ENCODE data around the gene FAM131C.

Gene FAM131C

GRCh38 chr1:16117936-16118335, 44.5 kb upstream of the FAM131C start:
- no peaks in the 10 kb centered on the region for H3K27me3 ChIP-seq (ENCODE audit: control insufficient read depth in 3 of 3, insufficient read depth in 3 of 3, low read depth in 1 of 3, low read length in 3 of 3)
- H4K91ac ChIP-seq (ENCODE audit: low read depth, low read length, poor library complexity): no peak overlapping the region
- no peak overlapping the region for H3K23ac ChIP-seq (ENCODE audit: low read depth, low read length, poor library complexity)
- no peaks in the 10 kb centered on the region for H3K9me3 ChIP-seq (replicated peaks in 1 of 2; ENCODE audit: control insufficient read depth in 2 of 2, insufficient read depth in 1 of 2, low read depth in 1 of 2, low read length in 2 of 2)
- H2BK5ac ChIP-seq (ENCODE audit: low read length): peak overlapping the region; percentile 79
- WGBS, 2 donors (ENCODE audit: extremely low coverage in 2 of 2, insufficient read length in 2 of 2, insufficient replicate concordance in 1 of 2): no CpG with 5 or more reads among the region's 8 CpGs
- no peak overlapping the region for H3K14ac ChIP-seq (ENCODE audit: low read length)
- H3K4me1 ChIP-seq (ENCODE audit: control insufficient read depth in 2 of 2, insufficient read depth in 1 of 2, low read depth in 1 of 2, low read length in 2 of 2): peaks cover 42 to 44% of the 10 kb centered on the region in 2 donors
- peak overlapping the region; percentile 2 for H3K4ac ChIP-seq (ENCODE audit: low read length)
- peak overlapping the region; percentile 5 for H3K18ac ChIP-seq (ENCODE audit: low read length)
- H2AK5ac ChIP-seq (ENCODE audit: low read depth, low read length): peak overlapping the region; percentile 65
- H2BK12ac ChIP-seq (ENCODE audit: low read length): no peak overlapping the region
- H3K36me3 ChIP-seq (replicated peaks in 1 of 2; ENCODE audit: control insufficient read depth in 2 of 2, insufficient read depth in 2 of 2, low read length in 2 of 2): peaks cover 2 to 4% of the 10 kb centered on the region in 2 donors
- H2AFZ ChIP-seq (ENCODE audit: low read length): no peak overlapping the region
- H3K27ac ChIP-seq (replicated peaks; ENCODE audit: low read length): no peak overlapping the region
- H2BK120ac ChIP-seq (ENCODE audit: low read depth, low read length): no peak overlapping the region
- DNase-seq (ENCODE audit: low spot score): no peak
- no peak overlapping the region for H3K4me3 ChIP-seq (ENCODE audit: low read length in 2 of 2)
- no peak overlapping the region for H3K4me2 ChIP-seq (ENCODE audit: insufficient read depth, low read length, poor library complexity, severe bottlenecking)
- no peak overlapping the region for H2BK15ac ChIP-seq (ENCODE audit: low read length)
- no peak overlapping the region for H3K9ac ChIP-seq (ENCODE audit: low read depth, low read length, poor library complexity)
- H4K8ac ChIP-seq (ENCODE audit: low read depth, low read length): no peak overlapping the region
- no peaks in the 10 kb centered on the region for H3K79me1 ChIP-seq (ENCODE audit: low read depth, low read length)

DNA sequence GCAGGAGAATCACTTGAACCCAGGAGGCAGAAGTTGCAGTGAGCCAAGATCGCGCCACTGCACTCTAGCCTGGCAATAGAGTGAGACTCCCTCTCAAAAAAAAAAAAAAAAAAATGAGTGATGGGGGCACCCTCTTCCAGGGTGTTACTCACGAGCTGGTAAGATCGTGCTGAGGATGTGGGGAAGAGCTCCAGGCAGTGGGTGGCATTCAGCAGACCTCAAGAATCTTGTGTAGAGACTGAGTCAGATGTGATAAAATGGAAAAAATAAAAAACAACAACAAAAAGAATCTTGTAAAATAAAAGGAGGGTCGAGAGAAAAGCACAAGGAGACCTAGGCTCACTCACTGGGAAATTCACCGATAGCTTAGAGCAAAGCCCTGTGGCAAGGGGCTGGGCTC, 43.9 kb upstream of the FAM131C start:
- H2BK120ac ChIP-seq (ENCODE audit: low read depth, low read length): no peak overlapping the region
- H3K4me1 ChIP-seq (ENCODE audit: control insufficient read depth in 2 of 2, insufficient read depth in 1 of 2, low read depth in 1 of 2, low read length in 2 of 2): peaks cover 47 to 48% of the 10 kb centered on the region in 2 donors
- H2AK5ac ChIP-seq (ENCODE audit: low read depth, low read length): no peak overlapping the region
- no peaks in the 10 kb centered on the region for H3K27me3 ChIP-seq (ENCODE audit: control insufficient read depth in 3 of 3, insufficient read depth in 3 of 3, low read depth in 1 of 3, low read length in 3 of 3)
- H3K79me1 ChIP-seq (ENCODE audit: low read depth, low read length): no peaks in the 10 kb centered on the region
- DNase-seq (ENCODE audit: low spot score): no peak
- no peak overlapping the region for H4K8ac ChIP-seq (ENCODE audit: low read depth, low read length)
- H3K9ac ChIP-seq (ENCODE audit: low read depth, low read length, poor library complexity): no peak overlapping the region
- H3K9me3 ChIP-seq (replicated peaks in 1 of 2; ENCODE audit: control insufficient read depth in 2 of 2, insufficient read depth in 1 of 2, low read depth in 1 of 2, low read length in 2 of 2): no peaks in the 10 kb centered on the region
- no peak overlapping the region for H3K4me2 ChIP-seq (ENCODE audit: insufficient read depth, low read length, poor library complexity, severe bottlenecking)
- no peak overlapping the region for H3K14ac ChIP-seq (ENCODE audit: low read length)
- no peak overlapping the region for H3K4ac ChIP-seq (ENCODE audit: low read length)
- no peak overlapping the region for H2AFZ ChIP-seq (ENCODE audit: low read length)
- no peak overlapping the region for H3K23ac ChIP-seq (ENCODE audit: low read depth, low read length, poor library complexity)
- no peak overlapping the region for H2BK12ac ChIP-seq (ENCODE audit: low read length)
- no peak overlapping the region for H3K4me3 ChIP-seq (ENCODE audit: low read length in 2 of 2)
- no peak overlapping the region for H4K91ac ChIP-seq (ENCODE audit: low read depth, low read length, poor library complexity)
- peak overlapping the region; percentile 5 for H3K18ac ChIP-seq (ENCODE audit: low read length)
- no peak overlapping the region for H3K27ac ChIP-seq (replicated peaks; ENCODE audit: low read length)
- no peak overlapping the region for H2BK15ac ChIP-seq (ENCODE audit: low read length)
- peaks cover 0 to 1% of the 10 kb centered on the region in 2 donors for H3K36me3 ChIP-seq (replicated peaks in 1 of 2; ENCODE audit: control insufficient read depth in 2 of 2, insufficient read depth in 2 of 2, low read length in 2 of 2)
- H2BK5ac ChIP-seq (ENCODE audit: low read length): peak overlapping the region; percentile 79
- no CpG with 5 or more reads among the region's 6 CpGs for WGBS, 2 donors (ENCODE audit: extremely low coverage in 2 of 2, insufficient read length in 2 of 2, insufficient replicate concordance in 1 of 2)

DNA sequence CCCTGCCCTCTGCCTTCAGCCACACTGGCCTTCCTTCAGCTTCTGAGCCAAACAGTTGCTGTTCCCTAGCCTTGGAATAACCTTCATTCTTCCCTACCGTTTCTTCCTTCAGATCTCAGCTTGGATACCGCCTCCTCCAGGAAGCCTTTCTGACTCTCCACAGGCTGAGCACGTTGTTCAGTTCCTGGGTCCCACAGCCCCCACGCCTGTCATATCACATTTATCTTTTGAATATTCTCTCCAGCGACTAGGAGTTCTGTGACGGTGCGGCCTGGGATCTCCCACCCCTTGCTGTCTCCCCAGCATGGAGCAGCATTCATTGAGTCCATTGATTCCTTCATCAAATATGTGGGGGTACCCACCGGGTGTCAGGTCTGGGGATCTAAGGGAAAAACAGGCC, 43.2 kb upstream of the FAM131C start:
- Histone ChIP-seq H2BK12ac (ENCODE audit: low read length) (no peak overlapping the region), H3K18ac (ENCODE audit: low read length) (peak overlapping the region; percentile 93), H3K4ac (ENCODE audit: low read length) (peak overlapping the region; percentile 68), H3K23ac (ENCODE audit: low read depth, low read length, poor library complexity) (no peak overlapping the region), H3K27me3 (ENCODE audit: control insufficient read depth in 3 of 3, insufficient read depth in 3 of 3, low read depth in 1 of 3, low read length in 3 of 3) (no peaks in the 10 kb centered on the region), H2BK15ac (ENCODE audit: low read length) (no peak overlapping the region), H3K79me1 (ENCODE audit: low read depth, low read length) (no peaks in the 10 kb centered on the region), H3K9me3 (replicated peaks in 1 of 2; ENCODE audit: control insufficient read depth in 2 of 2, insufficient read depth in 1 of 2, low read depth in 1 of 2, low read length in 2 of 2) (no peaks in the 10 kb centered on the region), H2AFZ (ENCODE audit: low read length) (peak overlapping the region; percentile 63), H4K91ac (ENCODE audit: low read depth, low read length, poor library complexity) (peak overlapping the region; percentile 13), H3K27ac (replicated peaks; ENCODE audit: low read length) (peak overlapping the region; percentile 48), H3K14ac (ENCODE audit: low read length) (peak overlapping the region; percentile 76), H3K36me3 (replicated peaks in 1 of 2; ENCODE audit: control insufficient read depth in 2 of 2, insufficient read depth in 2 of 2, low read length in 2 of 2) (no peaks in the 10 kb centered on the region), H4K8ac (ENCODE audit: low read depth, low read length) (no peak overlapping the region), H3K4me1 (ENCODE audit: control insufficient read depth in 2 of 2, insufficient read depth in 1 of 2, low read depth in 1 of 2, low read length in 2 of 2) (peaks cover 51 to 54% of the 10 kb centered on the region in 2 donors), H2BK120ac (ENCODE audit: low read depth, low read length) (peak overlapping the region; percentile 10), H2AK5ac (ENCODE audit: low read depth, low read length) (peak overlapping the region; percentile 1), H2BK5ac (ENCODE audit: low read length) (no peak overlapping the region), H3K4me2 (ENCODE audit: insufficient read depth, low read length, poor library complexity, severe bottlenecking) (peak overlapping the region; percentile 41), H3K4me3 (ENCODE audit: low read length in 2 of 2) (no peak overlapping the region), H3K9ac (ENCODE audit: low read depth, low read length, poor library complexity) (no peak overlapping the region)
- WGBS, 2 donors (ENCODE audit: extremely low coverage in 2 of 2, insufficient read length in 2 of 2, insufficient replicate concordance in 1 of 2): no CpG with 5 or more reads among the region's 8 CpGs
- no peak for DNase-seq (ENCODE audit: low spot score)

GRCh38 chr1:16116002-16116401, 42.6 kb upstream of the FAM131C start:
- Histone ChIP-seq H3K9ac (ENCODE audit: low read depth, low read length, poor library complexity) (no peak overlapping the region), H2AK5ac (ENCODE audit: low read depth, low read length) (no peak overlapping the region), H2BK5ac (ENCODE audit: low read length) (no peak overlapping the region), H3K4ac (ENCODE audit: low read length) (no peak overlapping the region), H2BK12ac (ENCODE audit: low read length) (no peak overlapping the region), H2BK120ac (ENCODE audit: low read depth, low read length) (no peak overlapping the region), H3K4me2 (ENCODE audit: insufficient read depth, low read length, poor library complexity, severe bottlenecking) (peak overlapping the region; percentile 51), H3K9me3 (replicated peaks in 1 of 2; ENCODE audit: control insufficient read depth in 2 of 2, insufficient read depth in 1 of 2, low read depth in 1 of 2, low read length in 2 of 2) (no peaks in the 10 kb centered on the region), H3K18ac (ENCODE audit: low read length) (no peak overlapping the region), H3K27ac (replicated peaks; ENCODE audit: low read length) (peak overlapping the region; percentile 48), H4K8ac (ENCODE audit: low read depth, low read length) (no peak overlapping the region), H3K4me3 (ENCODE audit: low read length in 2 of 2) (no peak overlapping the region), H2AFZ (ENCODE audit: low read length) (peak overlapping the region; percentile 63), H2BK15ac (ENCODE audit: low read length) (no peak overlapping the region), H4K91ac (ENCODE audit: low read depth, low read length, poor library complexity) (no peak overlapping the region), H3K27me3 (ENCODE audit: control insufficient read depth in 3 of 3, insufficient read depth in 3 of 3, low read depth in 1 of 3, low read length in 3 of 3) (no peaks in the 10 kb centered on the region), H3K36me3 (replicated peaks in 1 of 2; ENCODE audit: control insufficient read depth in 2 of 2, insufficient read depth in 2 of 2, low read length in 2 of 2) (no peaks in the 10 kb centered on the region), H3K79me1 (ENCODE audit: low read depth, low read length) (no peaks in the 10 kb centered on the region), H3K14ac (ENCODE audit: low read length) (no peak overlapping the region), H3K4me1 (ENCODE audit: control insufficient read depth in 2 of 2, insufficient read depth in 1 of 2, low read depth in 1 of 2, low read length in 2 of 2) (peaks cover 53 to 55% of the 10 kb centered on the region in 2 donors), H3K23ac (ENCODE audit: low read depth, low read length, poor library complexity) (no peak overlapping the region)
- DNase-seq (ENCODE audit: low spot score): peak; percentile 94
- WGBS, 2 donors (ENCODE audit: extremely low coverage in 2 of 2, insufficient read length in 2 of 2, insufficient replicate concordance in 1 of 2): no CpG with 5 or more reads among the region's 16 CpGs

All from neuronal stem cell (in vitro differentiated cells).